ENCODE results near the gene FOSL2.

The FOSL2 gene

DNA sequence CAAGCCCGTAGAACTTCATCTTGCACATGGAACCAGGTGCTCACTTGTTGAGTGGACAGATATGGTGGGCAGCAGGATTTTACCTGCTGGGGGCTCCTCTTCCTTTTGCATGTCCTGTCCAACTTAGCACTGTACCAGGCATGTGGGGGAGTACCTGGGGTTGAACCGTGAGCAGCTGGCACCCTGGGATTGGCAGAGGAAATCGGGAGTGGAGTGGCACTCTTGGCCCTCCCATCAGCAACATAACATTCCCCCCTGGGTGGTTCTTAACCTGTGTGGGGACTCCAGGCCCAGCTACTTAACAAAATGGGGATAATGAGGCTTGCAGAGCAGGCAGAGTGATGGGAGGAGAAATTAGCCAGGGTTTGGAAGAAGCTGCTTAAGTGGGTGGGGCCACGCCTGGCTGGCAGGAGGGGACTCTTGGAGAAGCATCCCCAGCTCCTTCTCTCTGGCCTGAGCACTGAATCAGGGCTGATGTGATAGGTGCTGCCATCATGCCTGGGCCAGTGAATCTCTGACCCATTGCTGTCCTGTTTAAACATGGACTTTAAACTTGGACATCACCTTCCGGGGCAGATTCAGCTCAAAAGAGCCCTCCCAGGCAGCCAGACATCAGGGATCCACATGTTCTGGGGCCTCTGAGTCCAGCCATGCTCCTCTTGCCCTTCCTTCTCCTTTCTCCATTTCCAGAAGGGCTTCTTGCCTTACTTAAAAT is 15.5 kb downstream of the FOSL2 start:
- H3K4me2 ChIP-seq (ENCODE audit: low read length), result no peak overlapping the region
- H3K9ac ChIP-seq (ENCODE audit: low read length), result no peak overlapping the region
- no peaks in the 10 kb centered on the region for H3K9me3 ChIP-seq (ENCODE audit: low read length)
- no peak overlapping the region for H3K27ac ChIP-seq (ENCODE audit: low read depth, low read length, poor library complexity, severe bottlenecking)
- H3K27me3 ChIP-seq (ENCODE audit: insufficient read depth, low read length), result no peaks in the 10 kb centered on the region
- TF ChIP-seq, protein P1, sequence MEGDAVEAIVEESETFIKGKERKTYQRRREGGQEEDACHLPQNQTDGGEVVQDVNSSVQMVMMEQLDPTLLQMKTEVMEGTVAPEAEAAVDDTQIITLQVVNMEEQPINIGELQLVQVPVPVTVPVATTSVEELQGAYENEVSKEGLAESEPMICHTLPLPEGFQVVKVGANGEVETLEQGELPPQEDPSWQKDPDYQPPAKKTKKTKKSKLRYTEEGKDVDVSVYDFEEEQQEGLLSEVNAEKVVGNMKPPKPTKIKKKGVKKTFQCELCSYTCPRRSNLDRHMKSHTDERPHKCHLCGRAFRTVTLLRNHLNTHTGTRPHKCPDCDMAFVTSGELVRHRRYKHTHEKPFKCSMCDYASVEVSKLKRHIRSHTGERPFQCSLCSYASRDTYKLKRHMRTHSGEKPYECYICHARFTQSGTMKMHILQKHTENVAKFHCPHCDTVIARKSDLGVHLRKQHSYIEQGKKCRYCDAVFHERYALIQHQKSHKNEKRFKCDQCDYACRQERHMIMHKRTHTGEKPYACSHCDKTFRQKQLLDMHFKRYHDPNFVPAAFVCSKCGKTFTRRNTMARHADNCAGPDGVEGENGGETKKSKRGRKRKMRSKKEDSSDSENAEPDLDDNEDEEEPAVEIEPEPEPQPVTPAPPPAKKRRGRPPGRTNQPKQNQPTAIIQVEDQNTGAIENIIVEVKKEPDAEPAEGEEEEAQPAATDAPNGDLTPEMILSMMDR (IDR thresholded peaks at IDR 0.05; ENCODE audit: low read length), result no peak
- TF ChIP-seq EZH2 (IDR thresholded peaks at IDR 0.05; ENCODE audit: borderline replicate concordance, low read length), result no peak
- H3F3A ChIP-seq (ENCODE audit: insufficient read depth, low read length), result no peaks in the 10 kb centered on the region
- H3K79me2 ChIP-seq (ENCODE audit: insufficient read depth, low read length), result no peaks in the 10 kb centered on the region
- H3K4me3 ChIP-seq (ENCODE audit: low read depth, low read length, poor library complexity, severe bottlenecking), result no peak overlapping the region
- no peaks in the 10 kb centered on the region for H3K4me1 ChIP-seq (ENCODE audit: insufficient read depth, low read length, severe bottlenecking)
- no peaks in the 10 kb centered on the region for H3K36me3 ChIP-seq (ENCODE audit: insufficient read depth, low read length)
- no peaks in the 10 kb centered on the region for H3K9me2 ChIP-seq (ENCODE audit: low read depth, low read length)
- H2AFZ ChIP-seq (ENCODE audit: low read length), result no peak overlapping the region
- H4K20me1 ChIP-seq (ENCODE audit: insufficient read depth, low read length), result no peaks in the 10 kb centered on the region

DNA sequence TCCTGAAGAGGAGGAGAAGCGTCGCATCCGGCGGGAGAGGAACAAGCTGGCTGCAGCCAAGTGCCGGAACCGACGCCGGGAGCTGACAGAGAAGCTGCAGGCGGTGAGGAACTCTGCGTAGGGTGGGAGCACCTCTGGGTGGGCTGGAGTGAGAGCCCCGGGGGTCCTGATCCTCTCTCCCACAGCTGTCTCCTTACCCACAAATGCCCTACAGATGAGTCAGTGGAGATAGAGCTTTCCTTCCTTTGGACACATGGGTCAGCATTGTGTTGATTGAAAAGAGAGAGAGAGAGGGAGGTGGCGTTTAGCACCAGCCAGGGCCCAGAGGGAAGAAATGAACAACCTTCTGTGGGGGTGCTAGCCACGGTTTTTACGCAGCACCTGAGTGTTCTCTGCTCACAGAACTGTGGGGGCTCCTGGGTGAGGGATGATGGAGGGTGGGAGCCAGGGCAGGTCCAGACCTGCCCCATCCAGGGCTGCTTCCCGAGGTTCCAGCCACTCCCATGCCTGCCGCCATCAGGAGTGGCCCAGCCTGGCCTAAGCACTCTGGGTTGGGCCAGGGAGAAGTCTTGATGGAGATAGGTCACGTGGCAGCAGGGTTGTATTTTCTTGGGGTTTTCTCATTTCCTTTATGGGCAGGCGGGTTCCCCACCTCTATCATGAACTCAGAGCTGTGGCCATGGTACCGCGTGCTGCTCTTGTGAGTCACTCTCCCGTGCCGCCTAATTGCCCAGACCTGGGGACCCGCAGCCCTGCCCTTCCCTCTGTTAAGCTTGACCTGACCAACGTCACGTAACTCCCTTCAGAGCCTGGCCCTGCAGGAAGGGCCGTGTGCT is 16.3 kb downstream of the FOSL2 start:
- no peaks in the 10 kb centered on the region for H4K20me1 ChIP-seq (ENCODE audit: insufficient read depth, low read length)
- H3K27me3 ChIP-seq (ENCODE audit: insufficient read depth, low read length), result no peaks in the 10 kb centered on the region
- H3K4me2 ChIP-seq (ENCODE audit: low read length), result no peak overlapping the region
- H3K27ac ChIP-seq (ENCODE audit: low read depth, low read length, poor library complexity, severe bottlenecking), result no peak overlapping the region
- no peaks in the 10 kb centered on the region for H3K36me3 ChIP-seq (ENCODE audit: insufficient read depth, low read length)
- no peak overlapping the region for H3K4me3 ChIP-seq (ENCODE audit: low read depth, low read length, poor library complexity, severe bottlenecking)
- H3K9me2 ChIP-seq (ENCODE audit: low read depth, low read length), result no peaks in the 10 kb centered on the region
- H2AFZ ChIP-seq (ENCODE audit: low read length), result no peak overlapping the region
- H3K79me2 ChIP-seq (ENCODE audit: insufficient read depth, low read length), result no peaks in the 10 kb centered on the region
- TF ChIP-seq EZH2 (IDR thresholded peaks at IDR 0.05; ENCODE audit: borderline replicate concordance, low read length), result no peak
- TF ChIP-seq, protein P1 (IDR thresholded peaks at IDR 0.05; ENCODE audit: low read length), result no peak
- H3F3A ChIP-seq (ENCODE audit: insufficient read depth, low read length), result no peaks in the 10 kb centered on the region
- no peaks in the 10 kb centered on the region for H3K9me3 ChIP-seq (ENCODE audit: low read length)
- H3K9ac ChIP-seq (ENCODE audit: low read length), result no peak overlapping the region
- no peaks in the 10 kb centered on the region for H3K4me1 ChIP-seq (ENCODE audit: insufficient read depth, low read length, severe bottlenecking)

DNA sequence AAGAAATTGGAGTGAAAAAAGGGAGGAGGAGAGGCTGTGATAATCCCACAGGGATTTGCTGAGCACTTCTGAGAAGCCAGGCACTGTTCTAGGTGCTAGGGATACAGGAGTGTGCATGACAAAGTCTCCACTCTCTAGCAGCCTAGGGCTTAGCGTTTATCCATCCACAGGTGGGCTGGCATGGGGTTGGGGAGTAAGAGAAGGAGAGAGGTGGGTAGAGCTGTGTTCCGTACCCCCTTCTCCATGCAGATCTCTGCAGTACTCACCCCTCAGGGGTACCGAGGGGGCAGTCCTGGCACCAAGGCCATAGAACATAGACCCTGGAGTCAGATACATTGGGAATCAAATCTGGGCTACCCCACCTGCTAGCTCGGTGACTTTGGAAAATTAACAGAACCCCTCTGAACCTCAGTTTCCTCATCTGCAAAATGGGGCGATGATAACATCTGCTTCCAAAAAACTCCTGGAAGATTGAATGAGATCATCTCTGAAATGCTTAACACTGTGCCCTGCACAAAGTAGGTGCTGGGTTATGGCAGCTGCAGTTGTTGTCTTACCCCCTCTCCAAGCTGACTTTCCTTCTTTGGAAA is 18.6 kb downstream of the FOSL2 start:
- H3K9ac ChIP-seq (ENCODE audit: low read length), result no peak overlapping the region
- H3K9me3 ChIP-seq (ENCODE audit: low read length), result no peaks in the 10 kb centered on the region
- H3F3A ChIP-seq (ENCODE audit: insufficient read depth, low read length), result no peaks in the 10 kb centered on the region
- H3K9me2 ChIP-seq (ENCODE audit: low read depth, low read length), result no peaks in the 10 kb centered on the region
- H3K4me2 ChIP-seq (ENCODE audit: low read length), result no peak overlapping the region
- no peak overlapping the region for H3K27ac ChIP-seq (ENCODE audit: low read depth, low read length, poor library complexity, severe bottlenecking)
- H2AFZ ChIP-seq (ENCODE audit: low read length), result no peak overlapping the region
- no peaks in the 10 kb centered on the region for H3K4me1 ChIP-seq (ENCODE audit: insufficient read depth, low read length, severe bottlenecking)
- no peaks in the 10 kb centered on the region for H4K20me1 ChIP-seq (ENCODE audit: insufficient read depth, low read length)
- TF ChIP-seq, protein P1 (IDR thresholded peaks at IDR 0.05; ENCODE audit: low read length), result no peak
- no peak for TF ChIP-seq EZH2 (IDR thresholded peaks at IDR 0.05; ENCODE audit: borderline replicate concordance, low read length)
- no peaks in the 10 kb centered on the region for H3K79me2 ChIP-seq (ENCODE audit: insufficient read depth, low read length)
- no peaks in the 10 kb centered on the region for H3K27me3 ChIP-seq (ENCODE audit: insufficient read depth, low read length)
- no peak overlapping the region for H3K4me3 ChIP-seq (ENCODE audit: low read depth, low read length, poor library complexity, severe bottlenecking)
- H3K36me3 ChIP-seq (ENCODE audit: insufficient read depth, low read length), result no peaks in the 10 kb centered on the region
